HCT116 (cell line): Measurements from ENCODE around the gene CAMKK2.

ENCODE experiments used
- CBX3 ChIP-seq: IDR thresholded peaks from 2 replicates; pipeline ENCODE4 v1.6.1; 2012; ENCODE audit warnings: low read depth
- POLR2A ChIP-seq: IDR thresholded peaks from 2 replicates; pipeline ENCODE4 v1.7.0; 2011; ENCODE audit warnings: borderline replicate concordance; ENCODE audit not compliant: insufficient read depth, insufficient read length; ENCODE audit errors: extremely low read depth
- POLR2AphosphoS5 ChIP-seq: IDR thresholded peaks from 2 replicates; pipeline ENCODE4 v1.6.1; 2011; ENCODE audit warnings: mild to moderate bottlenecking, low read depth, low read length, moderate library complexity
- SP1 ChIP-seq: IDR thresholded peaks from 2 replicates; pipeline ENCODE4 v1.6.1; 2012; ENCODE audit warnings: low read depth
- YY1 ChIP-seq: IDR thresholded peaks from 2 replicates; pipeline ENCODE4 v1.6.1; 2011; ENCODE audit warnings: low read length, low read depth, moderate library complexity, mild to moderate bottlenecking; ENCODE audit not compliant: insufficient replicate concordance; ENCODE audit errors: extremely low read depth
- TF ChIP-seq, protein P1 (sequence below), 3 experiments: fragments of 200-600 bp in 1 of 3; sonication (generic) in 1 of 3; IDR thresholded peaks in 2 of 3; conservative IDR thresholded peaks in 1 of 3; 2 replicates each; pipeline ENCODE4 v1.5.1; 2012 to 2017; ENCODE audit warnings: low read depth in 2 of 3, low read length in 2 of 3, antibody characterized with exemption in 1 of 3, borderline replicate concordance in 1 of 3, control low read depth in 1 of 3, mild to moderate bottlenecking in 1 of 3, mixed read lengths in 1 of 3, mixed run types in 1 of 3, moderate library complexity in 1 of 3; ENCODE audit not compliant: insufficient read depth in 1 of 3

DNA sequence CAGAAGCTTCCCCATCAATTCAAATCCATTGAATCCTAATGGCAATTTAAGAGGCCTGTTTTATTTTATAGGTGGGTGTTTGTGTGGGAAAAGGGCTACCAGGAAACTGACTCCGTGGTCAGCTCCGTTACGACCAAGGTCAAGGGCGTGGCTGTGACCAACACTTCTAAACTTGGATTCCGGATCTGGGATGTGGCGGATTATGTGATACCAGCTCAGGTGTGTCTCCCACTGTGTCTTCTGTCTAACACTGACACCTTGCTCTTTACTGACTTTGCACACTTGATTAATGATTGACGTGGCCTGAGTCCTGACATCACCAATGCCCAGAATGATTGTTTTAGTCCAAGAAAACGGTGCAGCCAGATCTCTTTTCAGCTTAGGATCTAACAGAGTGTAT, 79.4 kb downstream of the CAMKK2 start:
- TF ChIP-seq CBX3 (no peak), POLR2A (no peak), SP1 (no peak), POLR2AphosphoS5 (no peak), YY1 (no peak)
- TF ChIP-seq, protein P1, sequence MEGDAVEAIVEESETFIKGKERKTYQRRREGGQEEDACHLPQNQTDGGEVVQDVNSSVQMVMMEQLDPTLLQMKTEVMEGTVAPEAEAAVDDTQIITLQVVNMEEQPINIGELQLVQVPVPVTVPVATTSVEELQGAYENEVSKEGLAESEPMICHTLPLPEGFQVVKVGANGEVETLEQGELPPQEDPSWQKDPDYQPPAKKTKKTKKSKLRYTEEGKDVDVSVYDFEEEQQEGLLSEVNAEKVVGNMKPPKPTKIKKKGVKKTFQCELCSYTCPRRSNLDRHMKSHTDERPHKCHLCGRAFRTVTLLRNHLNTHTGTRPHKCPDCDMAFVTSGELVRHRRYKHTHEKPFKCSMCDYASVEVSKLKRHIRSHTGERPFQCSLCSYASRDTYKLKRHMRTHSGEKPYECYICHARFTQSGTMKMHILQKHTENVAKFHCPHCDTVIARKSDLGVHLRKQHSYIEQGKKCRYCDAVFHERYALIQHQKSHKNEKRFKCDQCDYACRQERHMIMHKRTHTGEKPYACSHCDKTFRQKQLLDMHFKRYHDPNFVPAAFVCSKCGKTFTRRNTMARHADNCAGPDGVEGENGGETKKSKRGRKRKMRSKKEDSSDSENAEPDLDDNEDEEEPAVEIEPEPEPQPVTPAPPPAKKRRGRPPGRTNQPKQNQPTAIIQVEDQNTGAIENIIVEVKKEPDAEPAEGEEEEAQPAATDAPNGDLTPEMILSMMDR (IDR thresholded peaks at IDR 0.05 in 2 of 3, conservative IDR thresholded peaks at IDR 0.05 in 1 of 3; ENCODE audit: borderline replicate concordance in 1 of 3, insufficient read depth in 1 of 3, low read depth in 2 of 3, low read length in 2 of 3): no peak
